ENCODE results near the gene PHEX.
A peak's percentile ranks its signal among the peaks of the same experiment; 100 is the strongest.

The PHEX gene

DNA sequence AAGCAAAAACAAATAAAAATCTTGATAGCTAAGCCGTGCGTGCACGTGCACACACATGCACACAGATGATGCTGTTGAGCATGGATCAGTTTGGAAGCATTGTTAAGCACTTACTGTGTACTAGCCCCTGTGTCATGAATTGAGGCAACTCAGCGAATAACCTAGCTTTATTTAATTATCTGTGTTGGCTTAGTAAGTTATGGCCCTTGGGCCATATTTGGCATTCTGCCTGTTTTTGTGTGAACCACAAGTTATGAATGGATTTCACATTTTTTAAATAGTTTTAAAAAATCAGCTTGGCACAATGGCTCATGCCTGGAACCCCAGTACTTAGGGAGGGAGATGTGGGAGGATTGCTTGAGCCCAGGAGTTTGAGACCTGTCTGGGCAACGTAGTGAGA is 126.9 kb downstream of the PHEX start:
- no peak for DNase-seq

DNA sequence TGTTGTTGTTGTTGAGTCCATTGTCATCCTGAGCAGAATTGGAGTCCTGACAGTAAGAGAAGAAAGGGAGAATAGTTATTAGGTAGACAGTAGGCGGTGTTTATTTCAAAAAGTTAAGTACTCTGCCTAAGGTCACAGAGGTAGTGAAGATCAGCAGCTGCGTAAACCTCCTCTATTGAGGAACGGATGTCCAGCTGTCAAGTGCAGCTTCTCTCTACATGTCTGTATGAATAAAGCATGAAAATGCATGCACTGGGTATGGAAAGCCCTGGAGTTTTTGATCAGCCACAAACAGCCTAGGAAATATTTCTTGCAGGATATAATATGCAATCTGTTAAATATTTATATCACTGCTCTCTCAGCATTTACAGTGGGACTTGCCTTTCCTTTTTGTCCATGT is 131.2 kb downstream of the PHEX start:
- DNase-seq = no peak

DNA sequence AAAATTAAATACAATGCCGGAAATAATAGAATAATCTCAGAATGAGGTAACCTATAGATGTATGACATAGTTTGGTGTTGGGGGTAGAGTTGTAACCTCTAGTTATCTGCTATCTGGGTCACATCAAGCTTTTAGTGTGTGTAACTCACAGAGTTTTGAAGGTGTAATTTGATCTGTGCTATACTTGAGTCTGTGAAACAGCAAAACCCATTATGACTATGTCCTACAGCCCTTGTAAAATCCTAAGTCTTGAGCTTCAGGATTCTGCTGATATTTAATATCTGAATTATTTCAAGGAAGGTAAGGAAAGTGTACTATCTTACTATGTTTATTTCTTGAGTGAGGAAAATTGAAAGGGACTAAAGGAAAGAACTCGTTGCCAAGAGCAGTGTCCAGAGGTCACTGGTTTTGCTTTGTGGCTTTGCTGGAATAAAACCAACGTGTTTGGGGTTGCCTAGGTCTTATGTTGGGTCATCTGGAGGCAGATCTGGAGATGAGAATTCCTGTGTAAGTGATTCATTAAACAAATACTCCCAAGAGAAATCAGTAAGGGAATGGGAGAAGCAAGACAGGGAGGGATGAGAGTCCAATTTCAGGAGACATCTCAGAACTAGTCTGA is 132.8 kb downstream of the PHEX start:
- no peak for DNase-seq

DNA sequence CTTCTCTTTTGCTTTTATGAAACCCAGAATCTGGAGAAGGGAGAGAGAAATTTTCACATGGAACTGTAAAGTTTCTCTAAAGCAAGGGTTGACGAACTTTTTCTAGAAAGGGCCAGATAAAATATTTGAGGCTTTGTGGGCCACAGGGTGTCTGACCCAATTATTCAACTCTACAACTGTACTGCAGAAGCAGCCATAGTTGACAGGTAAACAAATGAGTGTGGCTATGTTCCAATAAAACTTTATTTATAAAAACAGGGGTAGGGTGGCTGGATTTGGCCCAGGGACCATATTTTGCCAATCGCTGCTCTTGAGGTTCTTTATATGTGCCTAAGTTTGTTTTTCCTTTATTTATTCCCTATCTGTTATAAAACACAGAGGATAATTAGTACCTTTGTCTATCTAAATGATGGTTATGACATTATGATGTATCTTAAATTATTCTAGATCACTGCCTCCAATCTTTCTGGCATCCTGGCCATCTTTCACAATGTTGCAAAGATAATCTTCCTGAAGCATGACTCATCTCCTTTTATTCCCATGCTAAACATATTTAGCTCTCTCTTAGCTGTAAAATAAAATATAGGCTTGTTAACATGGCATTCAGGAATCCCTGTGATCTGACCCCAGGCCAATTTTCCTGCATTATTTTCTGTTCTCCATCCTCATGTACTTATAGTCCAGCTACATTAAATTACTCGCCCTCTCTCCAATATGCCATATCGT is 133.8 kb downstream of the PHEX start:
- DNase-seq = no peak

DNA sequence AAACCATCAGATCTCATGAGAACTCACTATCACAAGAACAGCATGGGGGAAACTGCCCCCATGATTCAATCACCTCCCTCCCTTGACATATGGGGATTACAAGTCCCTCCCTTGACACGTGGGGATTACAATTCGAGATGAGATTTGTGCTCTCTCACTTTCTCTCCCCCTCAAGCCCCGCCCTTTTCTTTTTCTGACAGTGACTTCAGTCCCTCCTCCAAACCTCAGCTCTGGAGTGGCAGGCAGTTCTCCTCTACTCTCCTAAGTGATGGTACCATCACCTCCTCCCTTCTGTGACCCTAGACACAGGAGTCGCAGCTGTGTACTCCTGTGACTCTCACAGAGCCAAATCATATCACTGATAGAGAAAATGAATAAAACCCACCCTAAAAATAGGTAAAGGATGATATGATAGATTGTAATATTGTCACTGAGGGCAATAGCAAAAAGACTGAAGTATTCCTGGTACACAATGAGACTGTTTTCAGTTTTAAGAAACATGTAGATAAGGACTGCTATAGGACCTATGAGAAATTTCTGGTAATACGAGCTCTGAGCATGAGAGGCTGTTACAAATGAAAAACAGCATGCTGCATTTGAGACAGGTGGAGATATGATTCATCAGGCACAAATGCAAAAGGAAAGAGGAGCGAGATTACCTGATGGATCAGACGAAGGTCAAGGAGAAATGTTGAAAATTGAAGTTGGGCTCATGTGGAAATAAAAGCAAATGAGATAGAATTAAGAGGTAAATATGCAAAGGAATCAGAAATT is 139.3 kb downstream of the PHEX start:
- DNase-seq = no peak

DNA sequence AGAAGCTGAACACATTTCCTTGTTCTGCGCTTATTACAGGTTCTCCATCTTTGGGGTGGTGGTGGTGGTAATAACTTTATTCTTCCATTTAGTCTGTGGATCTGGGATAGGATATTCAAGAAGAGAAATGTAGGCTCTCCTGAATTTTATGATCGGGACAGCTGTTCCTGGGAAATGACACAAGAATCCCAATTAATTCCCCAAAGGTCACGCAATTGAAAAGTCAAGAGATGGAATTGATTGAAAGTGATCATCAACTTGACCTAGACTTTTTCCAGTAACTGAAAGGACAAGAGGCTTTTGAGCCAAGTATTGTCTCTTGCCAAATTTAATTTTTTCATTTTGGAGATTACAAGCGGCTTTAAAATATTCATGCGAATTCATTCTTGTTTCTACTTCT is 141.8 kb downstream of the PHEX start:
- no peak for DNase-seq

DNA sequence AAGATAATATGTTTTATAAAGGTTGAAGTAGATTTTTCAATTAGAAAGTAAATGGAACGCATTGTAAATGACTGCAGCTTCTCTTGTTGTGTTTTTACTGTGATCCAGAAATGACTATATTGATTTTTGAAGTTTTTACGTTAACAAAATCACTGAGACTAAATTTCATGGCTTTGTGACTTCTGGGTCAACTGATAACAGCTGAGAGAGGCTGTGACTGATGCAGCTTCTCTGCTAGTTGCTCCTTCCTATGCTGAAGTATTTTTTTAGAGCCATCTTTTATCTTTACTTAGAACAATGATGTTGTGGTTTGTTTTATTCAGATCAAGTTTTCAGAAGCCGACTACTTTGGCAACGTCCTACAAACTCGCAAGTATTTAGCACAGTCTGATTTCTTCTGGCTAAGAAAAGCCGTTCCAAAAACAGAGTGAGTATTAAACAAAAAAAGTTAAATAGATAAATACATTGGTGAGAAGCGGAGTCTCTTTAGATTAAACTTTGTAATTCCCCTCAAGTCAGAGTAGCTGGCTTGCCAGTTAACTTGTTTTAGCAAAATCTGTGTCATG is 145.9 kb downstream of the PHEX start:
- no peak for DNase-seq

DNA sequence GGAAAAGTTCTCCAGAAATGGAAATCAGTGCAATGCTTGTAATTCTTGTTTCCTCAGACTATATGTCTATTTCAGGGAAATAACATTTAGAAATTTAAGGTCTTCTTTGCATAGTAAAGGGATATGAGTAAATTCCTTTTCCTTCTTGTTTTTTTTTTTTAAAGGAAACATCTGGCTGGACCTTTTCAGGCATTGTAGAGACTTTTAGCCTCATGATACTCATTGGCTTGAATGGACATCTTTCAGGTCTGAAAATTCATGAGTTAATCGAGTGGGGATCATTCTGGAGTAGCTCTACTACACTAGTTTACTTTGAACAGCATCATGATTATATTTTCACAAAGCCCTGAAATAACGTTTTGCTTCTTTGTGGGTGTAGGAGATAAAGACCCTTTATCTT is 152.0 kb downstream of the PHEX start:
- no peak for DNase-seq

DNA sequence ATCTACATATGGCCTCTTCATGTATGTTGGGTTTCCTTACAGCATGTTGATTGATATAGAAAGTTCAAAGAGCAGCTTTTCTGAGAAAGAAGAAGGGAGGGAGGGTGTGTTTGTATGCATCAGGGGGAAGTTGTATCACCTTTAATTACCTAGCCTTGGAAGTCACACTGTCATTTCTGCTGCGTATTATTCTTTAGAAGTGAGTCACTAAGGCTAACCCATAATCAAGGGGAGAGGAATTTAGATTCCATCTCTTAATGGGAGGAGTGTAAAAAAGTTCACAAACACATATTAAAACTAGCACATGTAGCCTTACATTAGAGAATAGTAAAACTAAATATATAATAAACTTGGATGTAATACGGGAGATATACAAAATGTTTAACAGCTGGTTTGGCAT is 154.0 kb downstream of the PHEX start:
- no peak for DNase-seq

DNA sequence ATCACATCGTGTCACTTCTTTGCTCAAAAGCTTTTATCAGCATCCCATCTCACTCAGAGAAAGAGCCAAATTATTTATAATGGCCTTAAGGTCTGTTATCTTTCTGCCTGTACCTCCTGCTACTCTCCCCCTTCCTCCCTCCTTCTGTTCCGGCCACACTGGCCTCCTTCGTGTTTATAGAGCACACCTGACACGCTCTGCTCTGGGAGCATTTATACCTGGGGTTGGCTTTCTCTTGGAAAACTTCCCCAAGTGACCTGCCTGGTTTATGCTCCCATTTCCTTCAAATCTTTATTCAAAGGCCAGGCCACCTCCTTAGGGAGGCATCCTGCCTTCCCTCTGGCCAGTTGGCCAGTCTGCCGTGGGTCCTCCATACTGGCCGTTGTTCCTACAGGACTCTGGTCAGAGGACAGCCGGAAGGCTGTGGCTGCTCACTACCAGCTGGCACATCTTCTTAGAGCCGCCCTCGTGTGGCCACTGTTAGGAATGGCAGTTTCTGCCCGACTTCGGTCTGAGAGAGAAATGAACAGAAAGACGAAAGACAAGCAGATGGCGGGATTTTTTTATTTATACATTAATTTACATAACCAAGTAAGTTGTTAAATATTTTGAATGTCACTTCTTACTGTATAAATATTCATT is 160.4 kb downstream of the PHEX start:
- peak; percentile 45 for DNase-seq

DNA sequence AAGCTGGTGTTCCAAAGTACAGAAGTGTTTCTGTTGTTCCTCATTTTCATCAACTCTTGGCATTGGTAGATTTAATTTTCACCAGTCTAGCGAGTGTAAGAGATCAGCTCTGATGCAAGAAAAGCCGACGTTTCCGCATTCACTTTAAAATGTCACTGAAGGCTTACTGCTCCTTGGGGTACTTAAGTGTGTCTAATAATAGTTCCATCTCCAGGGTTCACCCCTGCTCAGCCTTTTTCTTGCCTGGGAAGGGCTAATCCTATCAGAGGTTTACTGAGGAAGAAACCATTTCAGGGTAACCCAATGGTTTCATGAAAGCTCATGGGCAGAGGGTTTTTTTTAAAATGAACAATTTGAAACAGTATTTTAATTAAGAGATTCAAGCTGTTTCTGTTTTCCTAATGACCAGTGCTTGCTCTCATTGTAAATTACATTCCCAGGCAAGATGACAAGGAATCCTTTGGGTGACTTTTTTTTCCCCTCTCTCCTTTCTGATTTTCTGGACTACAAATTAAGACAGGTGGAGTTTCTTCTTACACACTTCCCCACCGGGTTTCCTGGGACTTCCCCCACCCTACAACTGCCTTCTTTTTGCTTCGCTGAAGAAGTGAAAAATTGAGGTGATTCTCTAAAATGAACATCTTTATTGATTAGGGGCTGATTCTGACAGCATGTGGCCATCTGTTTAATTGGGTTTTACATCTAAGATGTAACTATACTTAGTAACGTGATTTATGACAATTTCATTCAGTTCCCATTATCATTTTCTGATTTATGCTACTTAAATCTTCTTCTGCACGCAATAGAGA is 161.9 kb downstream of the PHEX start:
- DNase-seq = no peak

DNA sequence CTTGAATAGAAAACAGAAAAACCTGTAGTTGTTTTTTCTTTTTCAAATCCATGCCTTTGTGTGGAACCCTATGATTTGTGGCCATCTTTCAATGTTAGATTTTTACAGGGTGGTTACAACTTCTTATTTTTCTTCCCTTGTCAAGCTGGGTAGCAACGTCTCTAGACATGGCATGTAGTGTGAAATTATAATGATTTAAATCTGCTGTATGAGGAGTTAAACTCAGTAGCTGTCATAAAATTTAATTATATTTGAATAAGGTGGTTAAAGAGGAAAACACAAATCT is 162.5 kb downstream of the PHEX start:
- no peak for DNase-seq

DNA sequence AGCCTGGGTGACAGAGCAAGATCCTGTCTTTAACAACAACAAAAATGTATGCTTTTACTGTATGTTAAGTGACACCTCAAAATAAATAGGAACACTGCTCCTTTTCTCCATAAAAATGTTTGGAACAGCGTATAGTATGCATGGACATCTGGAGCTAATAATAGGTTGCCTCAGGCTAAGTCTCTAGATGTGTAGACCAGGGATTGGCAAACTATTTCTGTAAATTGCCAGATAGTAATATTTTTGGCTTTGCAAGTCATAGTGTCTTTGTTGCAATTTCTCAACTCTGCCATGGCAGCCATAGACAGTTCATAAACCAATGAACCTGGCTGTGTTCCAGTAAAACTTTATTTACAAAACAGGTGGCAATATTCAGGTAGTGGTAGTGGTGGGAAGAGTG is 164.0 kb downstream of the PHEX start:
- DNase-seq = no peak

DNA sequence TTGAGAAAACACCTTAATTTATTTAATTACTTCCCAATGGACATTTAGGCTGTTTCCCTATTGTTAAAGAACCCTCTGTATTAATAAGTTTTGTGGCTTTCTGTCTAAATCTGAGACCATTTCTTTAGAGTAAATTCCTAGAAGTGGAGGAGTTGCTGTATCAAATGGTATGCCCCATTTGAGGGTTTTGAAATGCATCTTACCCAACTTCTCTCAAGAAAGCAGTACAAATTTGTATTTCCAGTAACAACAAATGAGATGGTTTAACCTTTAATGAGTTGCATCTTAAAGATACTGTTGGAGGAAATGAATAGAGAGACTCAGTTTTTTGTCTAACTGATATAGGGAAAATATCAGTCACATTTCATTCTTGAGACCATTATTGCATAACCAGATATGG is 170.1 kb downstream of the PHEX start:
- DNase-seq = no peak

DNA sequence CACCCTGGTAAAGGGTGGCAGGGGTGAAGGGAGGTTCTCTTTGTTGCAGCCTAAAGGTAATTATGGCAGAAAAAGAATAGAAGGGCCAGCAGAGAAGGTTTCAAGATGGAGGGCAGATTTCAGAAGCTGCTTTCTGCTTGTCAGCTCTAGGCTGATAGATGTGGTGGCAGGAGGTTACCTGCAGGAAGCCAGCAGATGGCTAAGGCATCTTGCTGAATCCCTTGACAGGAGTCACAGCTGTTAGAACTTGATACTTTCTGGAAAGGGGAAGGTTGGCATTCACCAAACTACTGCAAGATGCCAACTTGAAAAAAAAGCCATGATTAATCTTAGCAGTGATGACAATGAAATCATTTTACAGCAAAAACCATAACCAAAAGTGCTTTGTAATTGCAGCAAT is 171.1 kb downstream of the PHEX start:
- no peak for DNase-seq

DNA sequence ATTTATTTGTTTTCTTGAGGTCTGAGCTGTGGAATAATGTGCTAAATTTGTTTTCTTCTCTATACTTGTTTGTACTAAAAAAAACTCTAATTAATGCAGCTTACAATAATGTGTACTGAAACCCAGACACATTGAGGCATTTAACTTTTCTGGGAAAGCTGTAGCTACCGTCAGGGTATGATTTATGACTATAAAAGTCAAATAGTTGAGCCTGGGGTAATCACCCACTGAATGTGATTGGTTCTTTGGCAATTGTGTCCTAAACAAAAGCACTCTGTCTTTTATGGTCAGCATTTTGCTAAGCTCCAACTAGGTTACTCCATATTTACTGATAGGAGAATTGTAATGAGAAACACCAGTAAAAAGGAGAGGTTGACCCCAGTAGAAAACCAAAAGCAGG is 174.7 kb downstream of the PHEX start:
- no peak for DNase-seq

DNA sequence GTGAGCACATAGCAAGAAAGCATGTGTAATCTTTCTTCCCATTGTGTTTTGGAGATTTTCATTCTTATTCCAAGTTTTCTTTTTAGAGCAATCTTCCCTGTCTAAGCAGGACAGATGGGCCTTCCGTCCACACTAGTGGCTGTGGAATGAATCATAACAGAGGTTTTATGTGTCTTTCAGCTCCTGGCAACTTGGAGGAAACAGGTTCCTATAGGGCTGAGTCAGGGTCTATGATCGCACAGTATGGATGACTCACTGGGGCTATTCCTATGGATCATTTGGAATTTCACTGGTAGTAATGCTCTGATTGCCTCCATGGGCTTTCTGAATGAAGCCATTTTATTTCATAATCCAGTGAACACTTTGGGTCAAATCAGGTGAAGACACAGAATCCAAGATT is 188.8 kb downstream of the PHEX start:
- no peak for DNase-seq

DNA sequence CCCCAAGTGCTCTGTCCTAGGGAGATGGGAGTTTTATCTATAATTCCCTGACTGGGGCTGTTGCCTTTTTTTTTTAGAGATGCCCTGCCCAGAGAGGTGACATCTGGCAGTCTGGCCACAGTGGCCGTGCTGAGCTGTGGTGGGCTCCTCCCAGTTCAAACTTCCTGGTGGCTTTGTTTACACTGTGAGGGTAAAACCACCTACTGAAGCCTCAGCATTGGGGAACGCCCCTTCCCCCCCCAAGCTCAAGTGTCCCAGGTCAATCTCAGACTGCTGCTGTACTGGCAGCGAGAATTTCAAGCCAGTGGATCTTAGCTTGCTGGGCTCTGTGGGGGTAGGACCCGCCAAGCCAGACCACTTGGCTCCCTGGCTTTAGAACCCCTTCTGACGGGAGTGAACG is 202.3 kb downstream of the PHEX start:
- DNase-seq = no peak

DNA sequence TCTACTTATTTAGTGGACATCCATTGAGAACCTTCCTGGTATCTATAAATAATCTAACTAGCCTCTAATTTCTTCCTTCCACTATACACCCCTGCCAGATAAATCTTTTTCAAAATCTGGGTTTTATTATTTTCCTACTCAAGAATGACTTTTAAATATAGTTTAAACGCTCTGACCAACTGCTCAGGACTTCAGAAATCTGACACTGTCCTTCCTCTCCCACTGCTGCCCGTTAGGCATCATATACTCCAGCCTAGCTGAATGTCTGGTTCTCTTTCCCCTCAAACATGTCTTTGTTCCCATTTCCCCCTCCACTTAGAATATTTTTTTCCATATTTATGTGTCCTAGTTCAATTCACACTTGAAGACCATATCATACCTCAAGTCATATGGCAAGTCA is 205.4 kb downstream of the PHEX start:
- no peak for DNase-seq

DNA sequence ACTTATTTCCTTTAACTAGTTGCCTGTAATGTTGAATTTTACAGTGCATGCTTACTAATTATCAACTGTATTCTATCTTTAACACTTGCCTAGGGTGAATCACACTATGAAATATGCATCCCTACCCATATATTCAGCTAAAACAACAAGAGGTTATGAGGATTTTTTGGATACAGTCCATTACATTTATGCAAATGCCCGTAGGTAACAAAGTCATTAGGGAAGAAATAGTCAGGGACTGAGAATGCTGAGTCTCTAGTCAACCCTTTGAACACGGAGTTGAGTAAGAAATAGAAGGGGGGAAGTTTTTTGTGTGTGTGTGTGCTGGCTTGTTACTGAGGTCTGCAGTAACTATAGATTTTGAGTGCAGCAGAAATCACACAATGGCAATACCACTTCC is 214.5 kb downstream of the PHEX start:
- no peak for DNase-seq

DNA sequence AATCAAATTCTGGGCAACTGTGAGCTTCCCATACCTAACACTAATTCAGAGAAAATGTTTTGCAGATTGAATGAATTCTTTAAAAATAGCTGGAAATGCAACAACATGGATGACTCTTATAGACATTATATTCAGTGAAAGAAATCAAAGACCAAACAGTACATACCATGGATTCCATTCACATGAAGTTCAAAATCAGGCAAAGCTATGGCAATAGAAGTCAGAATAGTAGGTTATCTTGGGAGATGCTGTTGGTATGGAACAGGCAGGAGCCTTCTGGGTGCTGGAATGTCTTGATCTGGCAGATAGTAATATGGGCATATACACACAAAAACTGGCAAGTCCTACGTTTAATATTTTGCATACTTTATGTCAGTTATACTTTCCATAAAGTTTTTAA is 215.0 kb downstream of the PHEX start:
- no peak for DNase-seq

DNA sequence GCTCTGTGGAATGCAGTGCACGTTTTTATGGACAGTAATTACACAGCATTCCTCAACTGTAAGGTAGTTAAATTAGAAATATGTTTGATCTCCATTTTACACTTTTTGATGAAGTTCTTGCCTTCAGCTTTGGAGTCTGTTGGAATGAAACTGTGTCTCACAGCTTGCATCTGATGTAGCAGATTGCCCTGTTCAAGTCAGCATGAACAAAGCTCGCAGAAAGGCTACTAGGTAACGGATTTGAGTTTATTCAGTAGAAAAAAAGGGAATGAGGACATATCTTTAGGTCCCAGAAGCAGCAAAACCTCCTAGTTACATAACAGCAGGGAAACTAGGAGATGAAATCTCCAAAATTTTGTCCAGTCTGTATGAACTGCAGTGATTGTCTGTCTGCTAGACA is 216.3 kb downstream of the PHEX start:
- DNase-seq = no peak

DNA sequence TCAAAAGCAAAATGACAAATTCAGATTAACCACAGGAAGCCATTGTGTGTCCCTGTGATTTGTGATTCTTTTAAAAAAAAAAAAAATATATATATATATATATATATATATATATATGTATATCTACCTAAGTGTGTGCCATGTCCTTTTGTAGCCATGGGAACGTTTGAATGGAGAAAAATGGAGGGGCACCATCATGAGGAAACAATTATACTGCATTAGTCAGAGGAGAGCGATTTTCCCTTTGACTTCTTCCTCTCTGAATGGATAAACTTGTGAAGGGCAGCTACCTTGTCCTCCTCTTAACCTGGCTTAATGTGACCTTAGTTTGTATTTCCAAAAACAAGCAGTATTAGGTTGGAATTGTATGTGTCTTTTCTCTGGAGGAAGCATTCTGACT is 217.2 kb downstream of the PHEX start:
- no peak for DNase-seq

All from CD4-positive, alpha-beta T cell treated with Interleukin-10 for 1 hour (primary cell).